Omental fat pad (tissue), 4 donors: Measurements from ENCODE around the gene TEDC2. TPM values are rescaled to one million over a fixed set of nuclear protein-coding genes. Genes with fewer than 3 reads are reported as not detected.
"Not testable (repeated sequence)": the region's sequence is repeated elsewhere in the genome, so short reads cannot be mapped to it uniquely, and the experiment has no call there.

ENCODE experiments used
- ATAC-seq: fragments of 150-250 bp; one replicate; pipeline ENCODE4 v1.9.1; 2016; ENCODE audit warnings: mild to moderate bottlenecking, moderate library complexity; ENCODE audit not compliant: low FRiP score
- DNase-seq: peaks from one replicate; pipeline ENCODE4 v3.0.0-alpha.2; 2019; ENCODE audit warnings: low spot score
- total RNA-seq, 4 donors: library from RNA; depleted of rRNA; stranded (reverse); fragments of >200 nt; gene quantifications; one replicate each; pipeline ENCODE4 v1.1.0, GENCODE V29; 2016
- TF ChIP-seq, protein P1 (sequence below), 3 donors: fragments of 450-650 bp; IDR thresholded peaks; one replicate each; pipeline ENCODE4 v1.5.1; 2016 to 2017; ENCODE audit warnings: antibody characterized with exemption in 3 of 3, mild to moderate bottlenecking in 3 of 3, moderate library complexity in 2 of 3

TEDC2 gene
- total RNA-seq, 4 donors from 2014 or later: 0.50 to 1.1 TPM; not detected in 2

- TF ChIP-seq, protein P1, sequence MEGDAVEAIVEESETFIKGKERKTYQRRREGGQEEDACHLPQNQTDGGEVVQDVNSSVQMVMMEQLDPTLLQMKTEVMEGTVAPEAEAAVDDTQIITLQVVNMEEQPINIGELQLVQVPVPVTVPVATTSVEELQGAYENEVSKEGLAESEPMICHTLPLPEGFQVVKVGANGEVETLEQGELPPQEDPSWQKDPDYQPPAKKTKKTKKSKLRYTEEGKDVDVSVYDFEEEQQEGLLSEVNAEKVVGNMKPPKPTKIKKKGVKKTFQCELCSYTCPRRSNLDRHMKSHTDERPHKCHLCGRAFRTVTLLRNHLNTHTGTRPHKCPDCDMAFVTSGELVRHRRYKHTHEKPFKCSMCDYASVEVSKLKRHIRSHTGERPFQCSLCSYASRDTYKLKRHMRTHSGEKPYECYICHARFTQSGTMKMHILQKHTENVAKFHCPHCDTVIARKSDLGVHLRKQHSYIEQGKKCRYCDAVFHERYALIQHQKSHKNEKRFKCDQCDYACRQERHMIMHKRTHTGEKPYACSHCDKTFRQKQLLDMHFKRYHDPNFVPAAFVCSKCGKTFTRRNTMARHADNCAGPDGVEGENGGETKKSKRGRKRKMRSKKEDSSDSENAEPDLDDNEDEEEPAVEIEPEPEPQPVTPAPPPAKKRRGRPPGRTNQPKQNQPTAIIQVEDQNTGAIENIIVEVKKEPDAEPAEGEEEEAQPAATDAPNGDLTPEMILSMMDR (IDR thresholded peaks at IDR 0.05): no peak
- peak; percentile 5 for ATAC-seq
These were observed 29.9 kb upstream of the TEDC2 start for GRCh38 chr16:2429771-2430663.

GRCh38 chr16:2432286-2432685 lies 27.6 kb upstream of the TEDC2 start:
- DNase-seq: no peak
- TF ChIP-seq, protein P1 (IDR thresholded peaks at IDR 0.05): no peak
- no peak for ATAC-seq

More at GRCh38 chr16:2429771-2430663, 29.9 kb upstream of the TEDC2 start:
- DNase-seq: no peak

DNA sequence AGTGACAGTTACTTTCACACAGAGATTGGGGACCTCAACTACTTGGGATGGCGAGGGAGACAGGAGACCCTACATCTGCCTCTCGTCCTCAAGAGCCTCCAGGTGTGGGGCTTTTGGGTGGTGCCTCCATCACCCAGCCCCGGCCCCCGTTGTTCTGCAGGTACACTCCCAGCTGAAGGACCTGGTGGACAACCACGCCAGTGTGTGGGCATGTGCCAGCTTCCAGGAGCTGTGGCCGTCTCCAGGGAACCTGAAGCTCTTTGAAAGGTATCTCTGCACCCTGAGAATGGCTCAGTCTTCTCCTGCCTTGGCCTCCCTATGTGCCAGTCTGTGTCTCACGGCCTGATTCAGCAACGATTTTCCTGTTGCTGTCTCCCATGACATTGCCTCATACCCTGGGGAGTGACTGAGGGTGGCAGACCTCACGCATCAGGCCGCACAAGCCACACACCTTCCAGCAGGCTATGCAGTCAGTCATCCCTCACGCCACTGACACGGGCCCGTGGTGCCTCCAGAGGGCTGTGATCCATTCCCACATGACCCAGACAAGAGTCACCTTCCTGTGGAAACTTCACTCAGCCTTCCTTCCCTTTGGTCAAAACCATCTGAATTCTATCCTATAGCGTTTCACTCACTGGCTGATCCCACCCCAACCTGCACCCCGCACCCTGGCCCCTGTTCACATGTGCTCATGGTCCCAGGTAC lies 27.0 kb upstream of the TEDC2 start:
- ATAC-seq (no peak), DNase-seq (no peak)
- TF ChIP-seq, protein P1 (IDR thresholded peaks at IDR 0.05): no peak

DNA sequence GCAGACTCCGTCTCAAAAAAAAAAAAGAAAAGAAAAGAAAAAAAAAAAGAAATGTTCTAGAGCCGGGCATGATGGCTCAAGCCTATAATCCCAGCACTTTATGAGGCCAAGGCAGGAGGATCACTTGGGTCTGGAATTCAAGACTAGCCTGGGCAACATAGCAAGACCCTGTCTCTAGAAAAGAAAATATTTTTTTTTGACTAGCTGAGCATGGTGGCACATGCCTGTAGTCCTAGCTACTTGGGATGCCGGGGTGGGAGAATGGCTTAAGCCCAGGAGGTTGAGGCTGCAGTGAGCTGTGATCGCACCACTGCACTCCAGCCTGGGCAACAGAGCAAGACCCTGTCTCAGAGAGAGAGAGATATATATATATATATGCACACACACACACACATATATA lies 24.7 kb upstream of the TEDC2 start:
- not testable (repeated sequence) for DNase-seq

DNA sequence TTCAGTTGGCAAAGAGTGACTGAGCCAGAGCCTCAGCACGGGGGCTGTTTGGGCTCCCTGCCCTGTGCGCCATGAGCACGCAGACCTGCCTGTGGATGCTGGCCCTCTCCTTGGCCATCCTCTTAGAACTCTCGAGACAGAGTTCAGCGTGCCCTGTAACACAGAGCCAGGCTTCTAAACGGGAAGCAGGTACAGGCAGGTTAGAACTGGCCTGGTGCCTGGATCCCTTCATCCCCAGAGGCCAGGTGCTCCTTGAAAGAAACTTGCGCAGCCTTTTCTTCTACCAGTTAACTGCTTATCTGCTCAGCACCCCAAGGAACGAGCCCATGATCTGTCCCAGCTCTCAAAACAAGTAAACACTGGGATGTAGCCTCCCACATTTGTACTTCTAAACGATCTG lies 23.8 kb upstream of the TEDC2 start:
- TF ChIP-seq, protein P1 (IDR thresholded peaks at IDR 0.05): no peak
- DNase-seq (no peak), ATAC-seq (no peak)

More for the DNA sequence above, 24.7 kb upstream of the TEDC2 start:
- not testable (repeated sequence) for ATAC-seq

DNA sequence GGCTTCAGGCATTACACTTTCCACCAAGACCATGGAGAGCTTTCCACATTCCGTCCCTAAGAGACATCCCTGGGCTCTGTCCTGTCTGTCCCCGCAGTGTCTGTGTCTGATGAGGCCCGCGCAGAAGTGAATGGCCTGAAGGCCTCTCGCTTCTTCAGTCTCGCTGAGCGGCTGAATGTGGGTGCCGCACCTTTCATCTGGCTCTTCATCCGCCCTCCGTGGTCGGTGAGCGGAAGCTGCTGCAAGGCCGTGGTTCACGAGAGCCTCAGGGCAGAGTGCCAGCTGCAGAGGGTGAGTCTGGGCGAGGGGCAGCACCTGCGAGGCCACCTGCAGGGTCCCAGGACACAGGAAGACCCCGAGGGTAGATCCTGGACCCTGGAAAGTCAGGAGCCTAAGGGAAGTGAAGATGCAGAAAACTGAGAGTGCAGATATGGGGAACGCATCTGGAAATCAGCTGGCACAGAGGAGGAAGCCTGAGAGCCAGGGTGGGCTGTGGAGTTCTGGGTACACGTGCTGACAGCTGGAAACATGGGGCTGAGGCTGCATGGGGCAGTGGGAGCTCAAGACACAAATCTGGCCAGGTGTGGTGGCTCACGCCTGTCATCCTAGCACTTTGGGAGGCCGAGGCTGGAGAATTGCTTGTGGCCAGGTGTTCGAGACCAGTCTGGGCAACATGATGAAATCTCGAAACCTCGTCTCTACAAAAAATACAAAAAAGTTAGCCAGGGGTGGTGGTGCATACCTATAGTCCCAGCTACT lies 22.7 kb upstream of the TEDC2 start:
- DNase-seq: no peak
- ATAC-seq: no peak
- TF ChIP-seq, protein P1 (IDR thresholded peaks at IDR 0.05): no peak

DNA sequence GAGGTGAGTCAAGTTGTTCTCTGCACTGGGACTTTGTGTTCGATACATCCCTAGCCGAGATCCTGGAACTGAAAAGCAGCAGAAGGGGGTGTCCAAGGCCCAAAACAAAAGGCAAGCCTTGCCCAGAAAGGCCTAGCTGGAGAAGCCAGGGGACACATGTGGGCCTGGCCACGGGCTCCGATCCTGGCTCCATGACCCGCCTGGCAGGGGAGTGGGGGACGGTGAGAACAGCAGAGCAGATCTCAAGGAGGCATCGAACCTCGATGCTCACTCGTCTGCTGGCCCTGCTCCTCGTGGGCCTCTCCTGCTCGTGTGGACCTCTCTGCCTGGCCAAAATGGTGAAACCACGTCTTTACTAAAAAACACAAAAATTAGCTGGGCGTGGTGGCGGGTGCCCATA lies 21.8 kb upstream of the TEDC2 start:
- ATAC-seq: no peak
- TF ChIP-seq, protein P1 (IDR thresholded peaks at IDR 0.05): no peak
- DNase-seq: no peak
